ENCODE data around the gene BFAR.
"Not testable (repeated sequence)": the region's sequence is repeated elsewhere in the genome, so short reads cannot be mapped to it uniquely, and the experiment has no call there.

Gene BFAR

GRCh38 chr16:14636179-14636950 lies 3.6 kb downstream of the BFAR start:
- not testable (repeated sequence) for DNase-seq

GRCh38 chr16:14636951-14637240 lies 4.1 kb downstream of the BFAR start:
- not testable (repeated sequence) for DNase-seq

GRCh38 chr16:14640538-14640937 lies 7.8 kb downstream of the BFAR start:
- DNase-seq = no peak

GRCh38 chr16:14641206-14641605 lies 8.5 kb downstream of the BFAR start:
- no peak for DNase-seq

- no peak for DNase-seq
Observed at GRCh38 chr16:14641926-14642325, 9.2 kb downstream of the BFAR start.

GRCh38 chr16:14649816-14650215 lies 17.1 kb downstream of the BFAR start:
- no peak for DNase-seq

- DNase-seq = no peak
Observed at GRCh38 chr16:14650629-14651028, 17.9 kb downstream of the BFAR start.

- DNase-seq = no peak
Observed at GRCh38 chr16:14652726-14653125, 20.0 kb downstream of the BFAR start.

GRCh38 chr16:14658063-14658462 lies 25.3 kb downstream of the BFAR start:
- no peak for DNase-seq

- no peak for DNase-seq
Observed at GRCh38 chr16:14667347-14668266, 34.9 kb downstream of the BFAR start.

GRCh38 chr16:14668556-14669223 lies 35.9 kb downstream of the BFAR start:
- no peak for DNase-seq

GRCh38 chr16:14669776-14670175 lies 37.0 kb downstream of the BFAR start:
- DNase-seq = no peak

- no peak for DNase-seq
Observed at GRCh38 chr16:14672403-14672971, 39.7 kb downstream of the BFAR start.

- DNase-seq = no peak
Observed at GRCh38 chr16:14676633-14677032, 43.9 kb downstream of the BFAR start.

GRCh38 chr16:14677627-14678026 lies 44.9 kb downstream of the BFAR start:
- no peak for DNase-seq

- DNase-seq = no peak
Observed at GRCh38 chr16:14678748-14679497, 46.2 kb downstream of the BFAR start.

- DNase-seq = not testable (repeated sequence)
Observed at GRCh38 chr16:14680396-14680795, 47.6 kb downstream of the BFAR start.

GRCh38 chr16:14681115-14681514 lies 48.4 kb downstream of the BFAR start:
- DNase-seq = no peak

- no peak for DNase-seq
Observed at GRCh38 chr16:14682121-14682520, 49.4 kb downstream of the BFAR start.

- DNase-seq = not testable (repeated sequence)
Observed at GRCh38 chr16:14685870-14686793, 53.4 kb downstream of the BFAR start.

GRCh38 chr16:14694129-14694528 lies 61.4 kb downstream of the BFAR start, which contains the start of gene PLA2G10:
TSS of gene PLA2G10 (minus strand) at chr16:14694308. CDS start at chr16:14694229, 79 bp downstream.
- DNase-seq = not testable (repeated sequence)
